GM04503 (cell line): Measurements from ENCODE around the gene RIMS1.

Experiments
- DNase-seq: peaks from one replicate; pipeline ENCODE4 v3.0.0-alpha.2; 2012; ENCODE audit warnings: low read depth

RIMS1 gene

GRCh38 chr6:71886184-71887005 lies at the start of gene RIMS1:
Gene RIMS1 (plus strand): TSS chr6:71886550. CDS start chr6:71887024, 474 bp downstream.
- no peak for DNase-seq

DNA sequence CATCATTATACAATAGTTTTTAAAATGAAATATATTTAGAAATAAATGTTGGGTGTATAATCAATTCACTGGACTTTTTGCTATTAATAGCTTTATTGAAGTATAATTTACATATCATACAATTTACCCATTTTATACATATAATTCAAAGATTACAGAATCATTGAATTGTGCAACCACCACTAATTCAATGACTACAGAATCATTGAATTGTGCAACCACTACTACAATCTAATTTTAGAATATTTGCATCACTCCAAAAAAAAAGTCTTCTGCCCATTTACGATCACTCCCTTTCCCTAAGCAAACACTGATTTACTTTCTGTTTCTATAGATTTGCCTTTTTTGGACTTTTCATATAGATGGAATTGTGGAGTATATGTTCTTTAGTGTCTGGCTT lies 35.1 kb upstream of the RIMS1 start:
- no peak for DNase-seq

DNA sequence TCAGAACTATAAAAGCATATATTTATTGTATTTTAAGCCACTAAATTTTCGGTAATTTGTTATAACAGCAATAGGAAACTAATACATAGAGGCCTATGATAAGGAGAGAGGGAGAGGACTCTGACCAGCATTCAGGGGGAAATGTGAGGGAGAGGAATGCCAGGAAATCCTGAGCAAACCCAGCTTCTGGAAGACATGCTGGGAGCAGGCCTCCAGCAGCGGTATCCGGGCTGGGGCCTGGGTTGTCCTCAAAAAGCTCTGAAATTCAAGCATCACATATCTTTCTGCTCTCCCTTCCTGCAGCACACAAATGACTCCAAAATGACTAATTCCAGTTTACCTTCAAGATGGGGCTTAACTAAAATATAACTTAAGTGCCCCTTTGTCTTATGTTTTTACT lies 33.4 kb upstream of the RIMS1 start:
- DNase-seq = no peak

DNA sequence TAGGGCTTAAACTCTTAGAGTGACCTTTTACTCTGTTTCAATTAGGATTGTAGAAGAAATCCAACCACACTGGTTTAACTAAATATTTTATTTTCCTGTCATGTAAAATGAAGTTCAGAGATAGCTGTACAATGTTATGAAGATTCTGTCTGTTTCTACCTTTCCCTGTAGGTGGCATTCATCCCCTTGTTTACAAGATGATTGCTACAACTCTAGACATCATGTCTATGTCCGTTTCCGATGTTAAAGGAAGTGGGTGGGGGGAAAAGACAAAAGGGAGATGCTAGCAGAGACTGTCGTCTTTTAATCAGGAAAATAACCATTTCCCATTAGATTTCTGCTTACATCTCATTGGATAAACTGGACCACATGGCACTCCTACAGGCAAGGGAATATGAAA lies 30.9 kb upstream of the RIMS1 start:
- DNase-seq = no peak

DNA sequence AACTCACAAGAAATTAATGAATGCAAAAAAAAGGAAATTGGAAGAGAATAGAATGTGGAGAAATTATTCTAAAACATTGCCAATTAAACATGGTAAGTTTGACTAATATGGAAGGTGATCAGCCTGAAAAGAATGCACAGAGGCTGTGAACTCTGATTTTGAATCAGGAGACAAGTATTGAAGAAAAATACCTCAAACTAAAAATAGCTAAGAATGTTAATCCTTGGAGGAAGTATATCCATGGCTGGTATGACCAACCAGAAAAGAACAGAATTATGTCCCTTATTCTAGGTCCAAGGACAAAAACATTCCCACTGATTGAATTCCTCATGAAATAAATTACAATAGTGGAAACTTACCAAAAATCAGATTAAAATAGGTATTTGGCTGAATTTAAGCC lies 7.3 kb upstream of the RIMS1 start:
- peak; percentile 64 for DNase-seq

- DNase-seq = no peak
Observed at GRCh38 chr6:71887006-71887743, 825 bp downstream of the RIMS1 start.

DNA sequence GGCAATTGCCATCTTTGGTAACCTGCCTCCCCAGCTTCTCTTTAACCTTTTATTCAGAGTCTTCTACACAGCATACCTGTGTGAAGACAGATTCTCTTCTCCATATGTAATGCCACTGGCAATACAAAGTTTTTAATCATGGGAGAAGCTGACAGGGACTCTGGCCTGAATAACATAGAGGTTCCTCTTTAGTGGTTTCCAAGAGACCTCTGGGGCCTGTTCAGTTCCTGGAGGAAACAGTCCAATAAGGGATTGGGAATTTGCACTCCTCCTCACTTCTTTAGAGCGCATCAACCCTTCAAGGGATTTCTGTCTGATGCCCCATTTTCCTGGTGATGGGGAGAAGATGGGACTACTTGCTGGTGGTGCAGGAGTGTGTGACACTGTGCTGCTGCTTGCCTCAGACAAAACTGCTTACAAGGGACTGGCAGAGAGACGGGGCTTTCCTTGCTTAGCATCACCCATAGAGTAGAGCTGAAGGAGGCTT lies 1.4 kb downstream of the RIMS1 start:
- no peak for DNase-seq

GRCh38 chr6:71888756-71889340 lies 2.5 kb downstream of the RIMS1 start:
- DNase-seq = no peak

GRCh38 chr6:71889366-71889765 lies 3.0 kb downstream of the RIMS1 start:
- no peak for DNase-seq

DNA sequence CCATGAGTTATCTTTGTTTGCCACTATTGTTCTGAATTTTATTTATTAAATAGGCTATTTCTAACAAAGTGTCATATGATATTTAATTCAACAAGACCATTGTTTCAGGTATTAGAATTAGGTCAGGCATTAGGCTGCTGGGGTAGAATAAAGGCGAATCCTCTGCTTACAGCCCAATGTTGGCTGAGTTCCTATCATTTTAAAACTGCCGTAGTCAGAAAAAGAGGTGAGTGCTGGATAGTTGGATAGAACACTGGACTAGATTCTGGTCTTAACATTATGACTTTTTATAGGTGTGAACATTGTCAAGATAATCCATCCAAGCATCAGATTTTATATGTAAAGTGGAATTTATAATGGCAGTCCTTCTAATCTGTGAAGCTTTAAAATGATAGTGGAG lies 6.3 kb downstream of the RIMS1 start:
- no peak for DNase-seq

GRCh38 chr6:71900642-71901041 lies 14.3 kb downstream of the RIMS1 start:
- no peak for DNase-seq

DNA sequence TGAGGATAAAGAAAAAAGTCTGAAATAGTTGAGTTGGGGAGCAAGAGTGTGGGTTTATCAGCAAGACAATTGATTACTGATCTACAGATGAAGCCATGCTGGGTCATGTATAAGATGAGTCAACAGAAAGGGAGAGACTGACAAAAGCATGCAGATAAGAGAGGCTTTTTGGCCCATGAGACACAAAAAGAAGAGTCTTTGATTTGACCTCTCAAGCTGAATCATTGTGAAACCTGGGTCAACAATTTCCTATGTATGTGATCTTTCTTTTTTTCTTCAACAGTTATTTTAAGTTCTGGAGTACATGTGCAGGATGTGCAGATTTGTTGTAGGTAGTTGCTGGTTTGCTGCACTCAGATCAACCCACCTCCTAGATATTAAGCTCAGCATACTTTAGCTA lies 15.9 kb downstream of the RIMS1 start:
- DNase-seq = no peak

- DNase-seq = no peak
Observed at GRCh38 chr6:71906813-71907212, 20.5 kb downstream of the RIMS1 start.

DNA sequence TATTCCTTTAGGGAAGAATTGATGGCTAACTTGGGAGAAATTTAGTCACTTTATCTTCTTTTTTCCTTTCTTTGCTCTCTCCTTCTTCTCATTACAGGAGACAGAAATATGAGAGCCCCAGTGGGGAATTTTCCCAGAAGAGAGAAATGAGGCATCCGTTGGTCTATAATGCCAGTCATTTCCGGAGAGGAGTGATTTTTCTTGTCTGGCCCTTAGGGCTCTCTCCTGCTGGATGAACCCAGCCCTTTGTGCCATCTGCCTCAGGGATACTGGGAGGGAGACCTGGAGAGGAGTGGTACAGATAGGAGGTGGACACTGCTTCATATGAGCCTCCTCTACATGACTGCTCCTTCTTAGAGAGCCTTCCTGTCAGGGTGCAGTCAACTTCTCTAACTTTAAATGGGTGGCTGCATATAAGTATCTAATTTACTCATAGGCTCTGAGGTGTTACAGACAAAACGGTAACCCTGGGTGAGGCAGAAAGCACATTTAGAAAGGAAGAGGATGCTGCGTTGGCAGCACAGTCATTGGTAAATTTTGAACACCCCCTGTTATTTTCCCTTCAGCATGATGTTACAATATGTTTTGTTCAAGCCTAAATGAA lies 21.9 kb downstream of the RIMS1 start:
- DNase-seq = no peak

DNA sequence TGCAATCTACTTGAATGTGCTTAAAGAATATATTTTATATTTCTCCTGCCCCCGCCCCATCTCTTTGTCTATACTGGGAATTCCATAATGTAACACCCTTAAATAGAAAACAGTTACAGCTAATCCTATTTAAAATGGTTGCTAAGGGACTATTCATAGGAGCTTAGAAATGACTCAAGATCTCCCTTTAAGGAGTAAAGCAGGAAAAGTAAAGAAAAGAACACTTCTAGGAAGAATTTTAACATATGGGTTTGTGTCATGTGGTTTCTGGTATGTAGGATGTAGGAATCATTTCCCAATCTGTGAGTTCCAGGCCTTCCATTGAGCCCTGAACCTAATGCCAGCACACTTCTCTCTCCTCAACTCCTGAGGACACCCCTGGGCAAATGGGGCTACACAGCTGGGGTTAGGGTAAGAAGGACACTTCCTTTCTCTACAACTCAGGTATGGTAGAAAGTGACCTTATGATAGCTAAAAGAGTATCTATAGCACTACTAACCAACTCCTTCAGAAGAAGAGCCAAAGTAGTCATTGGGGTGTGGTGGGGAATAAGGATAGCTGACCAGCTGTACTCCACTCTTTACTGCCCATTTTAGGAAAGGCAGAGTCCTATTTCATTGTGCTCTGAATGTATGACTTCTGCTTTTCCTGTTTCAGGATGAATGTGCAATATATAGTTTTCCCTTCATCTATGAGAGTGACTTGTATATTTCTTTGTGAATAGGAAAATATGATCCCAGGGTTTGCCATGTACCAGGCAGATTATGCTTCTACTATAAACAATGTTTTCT lies 27.3 kb downstream of the RIMS1 start:
- no peak for DNase-seq

GRCh38 chr6:71929047-71929446 lies 42.7 kb downstream of the RIMS1 start:
- no peak for DNase-seq

- DNase-seq = no peak
Observed at GRCh38 chr6:71933881-71934280, 47.5 kb downstream of the RIMS1 start.

DNA sequence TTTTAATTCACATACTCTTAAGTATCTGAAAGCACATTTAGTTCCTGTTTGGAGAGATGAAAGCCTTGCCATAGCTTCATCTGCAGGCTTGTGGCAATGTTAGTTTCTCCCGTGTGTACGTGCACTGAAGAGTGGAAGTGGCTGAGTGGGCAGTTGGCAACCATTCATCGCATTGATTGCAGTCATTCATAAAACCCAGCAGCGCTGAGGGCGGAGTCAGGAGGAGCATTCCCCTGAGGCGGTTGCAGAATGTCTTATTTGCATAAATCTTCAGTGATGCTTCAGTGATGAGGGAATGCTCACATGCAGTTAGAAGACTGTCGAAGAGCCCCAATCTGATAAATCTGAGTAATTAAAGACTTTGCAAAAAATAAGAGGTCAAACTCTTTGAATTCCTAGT lies 79.1 kb downstream of the RIMS1 start:
- no peak for DNase-seq

DNA sequence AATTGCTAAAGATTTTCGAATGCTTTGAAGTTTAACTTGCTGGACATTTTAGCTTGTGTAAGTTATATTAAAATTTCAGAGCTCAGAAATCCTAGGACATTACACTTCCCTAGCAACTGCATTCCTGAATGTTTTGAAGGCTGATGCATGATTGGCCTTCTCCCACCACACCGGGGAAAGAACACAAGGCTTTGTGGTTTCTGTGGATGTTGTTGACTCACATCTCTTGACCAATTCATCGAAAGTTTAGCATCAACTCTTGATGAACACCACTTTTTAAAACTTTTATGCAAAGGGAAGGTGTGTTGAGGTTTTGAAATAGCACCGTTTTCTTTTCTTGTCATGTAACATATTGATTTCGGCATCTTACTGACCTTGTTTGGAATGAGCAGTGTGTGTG lies 81.1 kb downstream of the RIMS1 start:
- peak; percentile 86 for DNase-seq

DNA sequence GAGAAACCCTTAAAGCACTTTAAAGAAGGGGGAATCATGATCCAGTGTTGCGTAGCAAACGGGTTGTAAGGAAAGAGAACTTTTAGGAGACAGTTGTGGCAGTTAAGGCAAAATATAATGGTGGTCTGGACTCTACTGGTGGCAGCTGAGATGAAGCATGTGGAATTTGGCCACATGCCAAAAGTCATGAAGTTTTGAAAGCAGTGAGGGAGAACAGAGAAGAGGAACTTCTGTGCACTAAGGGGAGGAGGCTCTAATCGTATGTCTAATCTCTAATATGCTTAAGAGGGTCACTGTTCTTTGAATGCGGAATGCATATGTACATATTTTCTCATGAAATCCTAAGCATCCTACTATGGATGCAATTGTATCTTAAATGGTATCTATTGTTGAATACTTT lies 91.5 kb downstream of the RIMS1 start:
- no peak for DNase-seq

- DNase-seq = peak; percentile 6
Observed at GRCh38 chr6:71979911-71980310, 93.6 kb downstream of the RIMS1 start.

DNA sequence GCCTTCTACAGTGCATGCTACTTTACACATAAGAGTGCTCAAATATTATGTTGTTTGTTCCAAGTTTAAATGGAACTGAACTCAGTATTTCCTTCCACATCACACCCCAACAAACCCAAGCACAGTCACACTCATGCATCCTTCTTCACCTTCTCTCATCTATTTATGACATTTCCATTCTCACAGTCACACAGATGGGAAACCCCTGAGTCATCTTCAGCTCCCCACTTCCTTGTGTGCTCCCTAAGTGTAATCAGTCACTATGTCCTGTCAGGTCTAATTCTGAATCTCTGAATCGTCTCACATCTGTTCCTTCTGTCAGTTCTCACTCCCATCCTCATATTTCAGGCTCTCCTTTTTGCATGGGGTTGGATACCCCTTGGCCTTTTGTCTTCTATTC lies 96.0 kb downstream of the RIMS1 start:
- peak; percentile 13 for DNase-seq
